Endometrial microvascular endothelial cells (primary cell): ENCODE data around the gene PRICKLE2. TPM values are rescaled to one million over a fixed set of nuclear protein-coding genes. Genes with fewer than 3 reads are reported as not detected.
"Not testable (repeated sequence)": the region's sequence is repeated elsewhere in the genome, so short reads cannot be mapped to it uniquely, and the experiment has no call there.

Experiments used
- in situ Hi-C: cut with HindIII; loops from 2 replicates; pipeline ENCODE4 v1.10.0; 2017; ENCODE audit warnings: low sequenced_read_pairs, low pct_unique_long_range_greater_than_20kb; ENCODE audit errors: inconsistent ontology term
- total RNA-seq: library from RNA; depleted of rRNA; stranded (reverse); fragments of >200 nt; gene quantifications from one replicate; pipeline ENCODE4 v1.2.3, GENCODE V29; 2015; ENCODE audit errors: inconsistent ontology term

PRICKLE2 gene
- total RNA-seq, 1 donor from 2014 or later, result 0.56 TPM

GRCh38 chr3:64094713-64095079 lies 130.6 kb downstream of the PRICKLE2 start:
- in situ Hi-C loops, result no loop called here

GRCh38 chr3:64093825-64094712 lies 131.2 kb downstream of the PRICKLE2 start:
- in situ Hi-C loops, result no loop called here

- in situ Hi-C loops, result no loop called here
Observed at GRCh38 chr3:64093211-64093610, 132.1 kb downstream of the PRICKLE2 start.

DNA sequence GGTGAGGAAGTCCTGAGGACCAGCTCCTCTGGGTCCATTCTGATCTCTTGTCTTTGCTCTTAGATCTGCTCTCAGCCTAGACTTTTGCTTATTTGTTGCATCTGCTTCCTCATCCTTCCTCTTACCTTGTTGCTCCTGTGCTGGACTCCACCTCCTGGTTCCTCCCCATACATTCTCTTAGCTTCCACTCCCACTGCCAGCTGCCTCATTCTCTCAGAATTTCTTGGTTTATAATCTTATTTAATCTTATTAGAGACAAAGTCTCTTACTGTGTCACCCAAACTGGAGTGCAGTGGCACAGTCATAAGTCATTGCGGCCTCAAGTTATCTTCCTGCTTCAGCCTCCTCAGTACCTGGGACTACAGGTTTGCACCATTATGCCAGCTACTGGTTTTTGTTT lies 133.8 kb downstream of the PRICKLE2 start:
- in situ Hi-C loops, result no loop called here

DNA sequence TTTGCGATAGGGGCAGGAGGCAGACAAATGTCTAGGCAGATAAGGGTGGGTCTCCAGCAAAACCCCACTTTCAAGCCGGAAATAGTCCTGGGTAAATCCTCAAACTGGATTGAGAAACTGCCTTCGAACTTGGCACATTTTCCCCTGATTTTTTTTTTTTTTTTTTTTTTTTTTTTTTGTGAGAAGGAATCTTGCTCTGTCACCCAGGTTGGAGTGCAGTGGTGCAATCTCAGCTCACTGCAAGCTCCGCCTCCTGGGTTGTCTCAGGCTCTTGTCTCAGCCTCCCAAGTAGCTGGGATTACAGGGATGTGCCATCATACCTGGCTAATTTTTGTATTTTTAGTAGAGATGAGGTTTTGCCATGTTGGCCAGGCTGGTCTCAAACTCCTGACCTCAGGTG lies 135.9 kb downstream of the PRICKLE2 start:
- in situ Hi-C loops, result not testable (repeated sequence)

- in situ Hi-C loops, result no loop called here
Observed at GRCh38 chr3:64088408-64089205, 136.7 kb downstream of the PRICKLE2 start.

GRCh38 chr3:64086479-64087252 lies 138.6 kb downstream of the PRICKLE2 start:
- in situ Hi-C loops, result no loop called here

- in situ Hi-C loops, result no loop called here
Observed at GRCh38 chr3:64084640-64085039, 140.6 kb downstream of the PRICKLE2 start.

DNA sequence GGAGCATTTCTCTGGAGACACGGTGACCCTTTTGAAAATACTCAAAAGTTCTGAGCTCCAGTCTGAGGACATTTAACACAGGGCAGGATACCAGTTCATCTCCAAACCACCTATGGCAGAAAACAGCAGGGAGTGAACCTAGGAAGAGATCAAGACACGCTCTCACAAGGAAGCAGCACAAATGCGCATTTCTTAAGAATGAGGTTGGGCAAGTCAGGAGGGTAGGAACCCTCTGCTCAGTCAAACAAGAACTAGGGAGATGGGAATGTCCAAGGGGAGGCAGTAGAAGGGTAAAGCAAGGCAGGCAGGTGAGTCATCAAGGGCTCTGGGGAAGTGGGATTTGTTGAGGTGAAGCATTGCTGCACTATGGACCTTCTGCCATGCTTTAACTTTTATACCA lies 141.7 kb downstream of the PRICKLE2 start:
- in situ Hi-C loops, result no loop called here

GRCh38 chr3:64082961-64083541 lies 142.2 kb downstream of the PRICKLE2 start:
- in situ Hi-C loops, result no loop called here

DNA sequence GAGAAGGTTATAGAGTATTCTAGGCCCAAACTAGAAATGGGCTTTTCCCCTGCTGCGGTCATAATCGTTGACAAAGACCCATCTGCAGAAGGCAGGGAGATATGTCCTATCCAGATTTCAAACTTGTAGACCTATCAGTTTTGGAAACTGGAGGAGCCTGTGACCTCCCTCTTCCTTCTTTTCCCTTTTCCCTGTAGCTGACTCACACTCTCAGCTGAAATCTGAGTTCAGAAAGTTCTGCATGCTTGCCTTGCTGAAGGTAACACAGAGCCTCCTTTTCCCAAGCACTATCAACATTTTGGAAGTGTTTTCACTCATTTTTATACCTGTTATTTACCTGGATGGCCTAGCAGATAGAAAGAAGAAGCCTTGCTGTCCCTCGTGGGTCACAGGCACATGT lies 142.9 kb downstream of the PRICKLE2 start:
- in situ Hi-C loops, result no loop called here

- in situ Hi-C loops, result no loop called here
Observed at GRCh38 chr3:64081235-64081630, 144.0 kb downstream of the PRICKLE2 start.

DNA sequence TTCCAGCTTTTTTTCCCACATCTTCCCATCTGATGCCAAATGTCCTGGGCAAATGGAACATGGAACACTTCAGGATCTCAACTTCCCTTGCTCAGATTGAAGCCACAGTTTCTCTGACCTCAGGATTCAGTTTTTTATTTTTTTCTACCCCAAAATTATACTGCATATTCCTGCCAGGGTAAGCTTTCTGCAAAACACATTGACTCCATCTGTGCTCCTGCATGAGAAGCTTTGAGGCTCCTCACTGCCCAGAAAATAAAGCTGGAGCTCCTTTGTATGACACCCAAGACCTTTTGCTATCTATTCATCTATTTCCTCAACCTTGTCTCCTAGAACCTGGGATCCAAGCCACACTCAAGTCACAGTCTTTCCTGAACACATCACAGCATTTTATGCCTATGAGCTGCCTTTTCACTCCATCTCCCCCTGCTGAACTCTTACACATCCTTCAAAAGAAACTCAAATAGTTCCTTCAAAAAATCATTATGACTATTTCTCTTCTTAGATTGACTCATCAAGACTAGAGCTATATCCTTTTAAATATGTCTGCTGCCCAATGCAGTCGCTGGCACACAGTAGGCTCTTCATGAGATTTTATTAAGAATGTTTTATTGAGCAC lies 144.5 kb downstream of the PRICKLE2 start:
- in situ Hi-C loops, result no loop called here

DNA sequence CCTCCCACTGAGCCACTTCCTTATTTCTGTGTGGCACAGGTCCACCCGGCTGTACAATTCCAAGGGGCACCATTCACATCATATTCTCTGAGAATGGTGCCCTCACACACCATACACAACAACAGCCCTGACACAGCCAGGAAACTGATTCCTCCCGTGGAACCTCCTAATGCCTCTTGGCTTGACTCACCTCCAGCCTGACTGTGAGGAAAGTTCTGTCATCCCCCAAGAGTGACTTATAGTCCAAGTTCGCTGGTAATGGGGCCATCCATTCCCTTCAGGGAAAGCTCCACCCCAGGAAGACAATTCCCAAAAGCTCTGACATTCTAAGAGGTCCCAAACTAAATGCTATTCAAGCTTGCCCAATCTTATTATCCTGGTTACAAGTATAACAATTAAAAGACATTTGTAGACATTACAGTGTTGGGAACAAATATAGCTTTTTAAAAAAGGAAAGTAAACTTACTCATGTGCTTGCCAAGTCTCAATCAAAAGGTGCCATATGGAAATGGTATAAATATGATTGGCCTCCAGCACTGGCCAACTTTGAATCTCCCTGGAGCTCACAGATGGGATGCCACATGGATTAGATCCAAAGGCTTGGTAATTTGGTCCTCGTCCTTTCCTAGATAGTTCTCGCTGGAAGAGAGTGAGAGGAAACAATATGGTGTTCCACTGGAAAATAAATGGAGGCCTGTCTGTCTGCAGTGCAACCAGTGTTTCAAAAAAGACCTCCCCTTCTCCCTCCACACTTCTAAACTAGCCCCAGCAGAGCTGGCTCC lies 145.7 kb downstream of the PRICKLE2 start:
- in situ Hi-C loops, result no loop called here

DNA sequence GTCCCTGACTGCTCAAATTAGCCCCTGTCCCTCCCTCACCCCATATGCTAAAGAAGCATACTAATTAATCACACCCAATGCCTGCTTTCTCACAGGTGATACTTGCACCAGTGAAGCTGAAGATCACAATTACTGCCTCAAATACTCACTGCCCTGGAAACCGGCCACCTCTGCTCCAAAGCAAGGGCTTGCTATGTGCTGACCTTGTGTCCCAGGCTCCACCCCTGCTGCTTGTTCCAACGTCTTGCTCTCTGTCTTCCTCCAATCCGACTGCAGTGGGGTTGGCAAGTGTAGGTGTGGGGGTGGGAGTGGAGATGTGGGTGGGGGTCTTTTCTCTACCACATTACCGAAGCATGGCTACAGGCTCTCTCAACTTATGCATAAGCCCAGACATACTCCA lies 146.3 kb downstream of the PRICKLE2 start:
- in situ Hi-C loops, result no loop called here

- in situ Hi-C loops, result no loop called here
Observed at GRCh38 chr3:64074895-64075679, 150.2 kb downstream of the PRICKLE2 start.

DNA sequence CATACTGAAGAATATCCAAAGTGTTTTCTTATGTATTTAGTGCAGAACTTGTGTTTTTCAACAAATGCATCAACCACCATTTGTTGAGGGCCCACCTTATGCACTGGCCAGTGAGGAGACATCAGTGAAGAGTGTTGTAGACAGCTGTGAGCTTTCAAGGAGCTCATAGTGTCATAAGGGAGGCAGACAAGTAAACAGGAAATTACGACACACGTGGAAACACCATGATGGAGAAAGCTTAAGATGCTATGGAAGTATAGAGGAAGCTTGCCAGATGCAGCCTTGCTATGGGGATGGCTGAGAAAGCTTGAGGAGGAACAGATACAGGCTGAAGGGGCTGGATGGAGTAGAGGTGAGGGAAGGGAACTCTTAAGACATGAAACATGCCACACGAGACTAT lies 151.2 kb downstream of the PRICKLE2 start:
- in situ Hi-C loops, result no loop called here
